ENCODE data around the gene STAT6. TPM values are rescaled to one million over a fixed set of nuclear protein-coding genes. Genes with fewer than 3 reads are reported as not detected.
A peak's percentile ranks its signal among the peaks of the same experiment; 100 is the strongest.
"Not testable (repeated sequence)": the region's sequence is repeated elsewhere in the genome, so short reads cannot be mapped to it uniquely, and the experiment has no call there.

Gene STAT6
- total and polyA plus RNA-seq, 7 donors = 66.1 to 210 (median 115) TPM

DNA sequence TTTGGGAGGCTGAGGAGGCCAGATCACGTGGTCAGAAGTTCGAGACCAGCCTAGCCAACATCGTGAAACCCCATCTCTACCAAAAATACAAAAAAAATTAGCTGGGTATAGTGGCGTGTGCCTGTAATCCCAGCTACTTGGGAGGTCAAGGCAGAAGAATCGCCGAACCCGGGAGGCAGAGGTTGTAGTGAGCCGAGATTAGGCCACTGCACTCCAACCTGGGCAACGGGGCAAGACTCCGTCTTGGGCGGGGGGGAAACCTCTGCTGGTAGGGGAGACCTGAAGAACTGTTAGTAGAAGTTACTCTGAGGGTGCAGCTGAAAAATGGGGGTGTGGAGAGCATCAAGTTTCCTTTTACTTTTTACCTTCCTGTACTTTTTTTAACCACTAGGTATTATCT lies 14.9 kb upstream of the STAT6 start:
- intact Hi-C loops (cut with DNase I) = loop anchor here (2.0 to 5.0 kb wide), 2 partner anchors 49 to 54 kb away; no protein-coding TSS in a partner anchor

GRCh38 chr12:57124261-57124877 lies 13.2 kb upstream of the STAT6 start:
- DNase-seq = peak; percentile 88
- Histone ChIP-seq H3K27me3 (no peaks in the 10 kb centered on the region), H3K27ac (no peak overlapping the region), H3K4me3 (no peak overlapping the region), H3K36me3 (no peaks in the 10 kb centered on the region), H3K4me1 (peaks cover 0 to 10% (median 9%) of the 10 kb centered on the region in 4 donors), H3K9me3 (no peaks in the 10 kb centered on the region)
- TF ChIP-seq EP300 (IDR thresholded peaks at IDR 0.05) (no peak), POLR2AphosphoS5 (IDR thresholded peaks at IDR 0.05) (peak in 1 of 4 donors; percentile 16), POLR2A (IDR thresholded peaks at IDR 0.05) (no peak)
- TF ChIP-seq, protein P1, sequence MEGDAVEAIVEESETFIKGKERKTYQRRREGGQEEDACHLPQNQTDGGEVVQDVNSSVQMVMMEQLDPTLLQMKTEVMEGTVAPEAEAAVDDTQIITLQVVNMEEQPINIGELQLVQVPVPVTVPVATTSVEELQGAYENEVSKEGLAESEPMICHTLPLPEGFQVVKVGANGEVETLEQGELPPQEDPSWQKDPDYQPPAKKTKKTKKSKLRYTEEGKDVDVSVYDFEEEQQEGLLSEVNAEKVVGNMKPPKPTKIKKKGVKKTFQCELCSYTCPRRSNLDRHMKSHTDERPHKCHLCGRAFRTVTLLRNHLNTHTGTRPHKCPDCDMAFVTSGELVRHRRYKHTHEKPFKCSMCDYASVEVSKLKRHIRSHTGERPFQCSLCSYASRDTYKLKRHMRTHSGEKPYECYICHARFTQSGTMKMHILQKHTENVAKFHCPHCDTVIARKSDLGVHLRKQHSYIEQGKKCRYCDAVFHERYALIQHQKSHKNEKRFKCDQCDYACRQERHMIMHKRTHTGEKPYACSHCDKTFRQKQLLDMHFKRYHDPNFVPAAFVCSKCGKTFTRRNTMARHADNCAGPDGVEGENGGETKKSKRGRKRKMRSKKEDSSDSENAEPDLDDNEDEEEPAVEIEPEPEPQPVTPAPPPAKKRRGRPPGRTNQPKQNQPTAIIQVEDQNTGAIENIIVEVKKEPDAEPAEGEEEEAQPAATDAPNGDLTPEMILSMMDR (IDR thresholded peaks at IDR 0.05) = peak; percentile 92 to 96 (median 96)
- WGBS, 2 donors = 12 to 17% methylated on average over 10 of the region's 10 CpGs
- intact Hi-C loops (cut with DNase I) = loop anchor here (1.0 kb wide), 1 partner anchor 59 kb away; no protein-coding TSS in a partner anchor

More for the DNA sequence above, 14.9 kb upstream of the STAT6 start:
- Histone ChIP-seq H3K4me1 (peaks cover 0 to 27% (median 21%) of the 10 kb centered on the region in 4 donors), H3K9me3 (no peaks in the 10 kb centered on the region), H3K27ac (peak overlapping the region in 2 of 4 donors; percentile 92 to 98), H3K4me3 (no peak overlapping the region), H3K36me3 (no peaks in the 10 kb centered on the region), H3K27me3 (no peaks in the 10 kb centered on the region)
- no peak for TF ChIP-seq EP300 (IDR thresholded peaks at IDR 0.05)
- no peak for TF ChIP-seq POLR2A (IDR thresholded peaks at IDR 0.05)
- TF ChIP-seq, protein P1 (IDR thresholded peaks at IDR 0.05) = no peak
- no peak for TF ChIP-seq POLR2AphosphoS5 (IDR thresholded peaks at IDR 0.05)
- no peak for DNase-seq
- 91 to 93% methylated on average over 11 of the region's 11 CpGs for WGBS, 2 donors

DNA sequence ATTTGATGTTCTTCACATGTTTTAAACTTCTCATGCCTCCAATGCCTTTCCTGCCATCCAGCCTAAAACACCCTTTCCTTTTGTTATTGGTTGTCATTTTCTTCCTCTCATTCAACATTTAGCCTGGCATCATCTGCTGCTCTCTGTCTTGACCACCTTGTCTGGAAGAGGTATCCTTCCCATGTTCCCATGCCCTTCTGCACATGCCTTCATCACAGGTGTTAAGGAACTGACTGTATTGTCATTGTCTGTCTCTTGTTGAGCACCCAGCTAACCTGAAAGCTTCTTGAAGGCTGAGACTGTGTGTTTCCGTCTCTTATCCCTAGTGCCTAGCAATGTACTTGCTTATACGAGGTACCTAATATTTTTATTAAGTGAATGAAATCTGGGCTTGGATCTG lies 12.7 kb upstream of the STAT6 start:
- no peak overlapping the region for H3K4me3 ChIP-seq
- 56 to 60% methylated on average over 2 of the region's 2 CpGs for WGBS, 2 donors
- DNase-seq = no peak
- no peaks in the 10 kb centered on the region for H3K9me3 ChIP-seq
- TF ChIP-seq POLR2AphosphoS5 (IDR thresholded peaks at IDR 0.05) (no peak), POLR2A (IDR thresholded peaks at IDR 0.05) (no peak), EP300 (IDR thresholded peaks at IDR 0.05) (no peak)
- TF ChIP-seq, protein P1 (IDR thresholded peaks at IDR 0.05) = no peak
- no peak overlapping the region for H3K27ac ChIP-seq
- peaks cover 0 to 9% (median 8%) of the 10 kb centered on the region in 4 donors for H3K4me1 ChIP-seq
- no peaks in the 10 kb centered on the region for H3K27me3 ChIP-seq
- H3K36me3 ChIP-seq = no peaks in the 10 kb centered on the region
- intact Hi-C loops (cut with DNase I) = loop anchor here (1.0 kb wide), 1 partner anchor 59 kb away; no protein-coding TSS in a partner anchor

GRCh38 chr12:57120718-57121117 lies 9.6 kb upstream of the STAT6 start:
- H3K9me3 ChIP-seq; H3K4me1 ChIP-seq; H3K4me3 ChIP-seq; H3K36me3 ChIP-seq; H3K27me3 ChIP-seq; DNase-seq; H3K27ac ChIP-seq; intact Hi-C loops (cut with DNase I): not testable (repeated sequence)
- WGBS, 2 donors = 69 to 91% methylated on average over 11 of the region's 11 CpGs

DNA sequence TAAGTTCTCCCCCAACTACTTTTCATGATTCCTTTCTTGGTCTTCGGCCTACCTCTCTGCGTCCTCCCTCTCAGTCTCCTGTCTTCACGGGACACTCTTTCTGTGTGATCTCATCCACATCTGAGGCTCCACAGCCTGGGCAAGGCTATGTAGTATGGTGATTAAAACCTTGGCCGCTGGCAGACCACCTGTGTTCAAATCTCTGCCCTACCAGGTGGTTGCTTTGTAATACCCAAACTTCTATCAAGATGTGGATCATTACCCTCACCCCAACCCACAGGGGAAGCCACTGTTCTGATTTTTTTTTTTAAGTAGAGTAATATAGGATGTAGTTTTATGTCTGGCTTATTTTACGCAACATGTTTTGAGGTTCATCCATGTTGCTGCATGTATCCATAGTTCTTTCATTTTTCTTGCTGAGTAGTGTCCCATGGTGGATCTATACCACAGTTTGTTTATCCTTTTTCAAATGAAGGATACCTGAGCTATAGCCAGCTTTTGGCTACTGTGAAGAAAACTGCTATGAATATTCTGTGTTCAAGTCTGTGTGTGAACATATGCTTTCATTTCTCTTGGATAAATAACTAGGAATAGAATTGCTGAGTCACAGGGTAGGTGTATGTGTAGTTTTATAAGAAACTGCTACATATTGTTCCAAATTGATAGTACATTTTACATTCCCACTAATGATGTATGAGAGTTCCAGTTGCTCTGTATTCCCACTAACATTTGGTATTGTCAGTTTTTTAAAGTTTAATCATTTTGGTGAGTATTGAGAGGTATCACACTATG lies 8.3 kb upstream of the STAT6 start:
- Histone ChIP-seq H3K4me3 (no peak overlapping the region), H3K36me3 (no peaks in the 10 kb centered on the region), H3K27ac (no peak overlapping the region), H3K27me3 (no peaks in the 10 kb centered on the region), H3K9me3 (no peaks in the 10 kb centered on the region), H3K4me1 (no peaks in the 10 kb centered on the region)
- intact Hi-C loops (cut with DNase I) = no loop called here
- WGBS, 2 donors = 87 to 92% methylated on average over 5 of the region's 5 CpGs
- TF ChIP-seq, protein P1 (IDR thresholded peaks at IDR 0.05) = no peak
- TF ChIP-seq POLR2A (IDR thresholded peaks at IDR 0.05) (no peak), POLR2AphosphoS5 (IDR thresholded peaks at IDR 0.05) (no peak), EP300 (IDR thresholded peaks at IDR 0.05) (no peak)
- DNase-seq = no peak
